H1 (cell line): Measurements from ENCODE around the gene NHSL2. TPM values are rescaled to one million over a fixed set of nuclear protein-coding genes. Genes with fewer than 3 reads are reported as not detected.

Experiments
- ASH2L ChIP-seq: fragments of 200-600, 300-600 bp; sonication (generic); IDR thresholded peaks from one replicate; pipeline ENCODE4 v1.7.1; 2017; ENCODE audit warnings: low read length
- CHD7 ChIP-seq: fragments of 300-600 bp; sonication (generic); IDR thresholded peaks from 2 replicates; pipeline ENCODE4 v1.7.1; 2012; ENCODE audit warnings: low read length, moderate library complexity, mild to moderate bottlenecking, inconsistent platforms; ENCODE audit not compliant: insufficient replicate concordance
- EP300 ChIP-seq, 2 experiments: IDR thresholded peaks; 1 replicate in 1 of 2; 2 replicates in 1 of 2; pipeline ENCODE4 v1.6.1; 2011 to 2012; ENCODE audit warnings: low read depth in 2 of 2, low read length in 2 of 2, mild to moderate bottlenecking in 2 of 2, borderline replicate concordance in 1 of 2, inconsistent platforms in 1 of 2, moderate library complexity in 1 of 2
- KDM4A ChIP-seq: IDR thresholded peaks from one replicate; pipeline ENCODE4 v1.7.1; 2012; ENCODE audit warnings: low read depth, mild to moderate bottlenecking, moderate library complexity, low read length, inconsistent platforms; ENCODE audit not compliant: severe bottlenecking
- MAX ChIP-seq: IDR thresholded peaks from 2 replicates; pipeline ENCODE4 v1.6.1; 2012; ENCODE audit warnings: inconsistent platforms
- NRF1 ChIP-seq: IDR thresholded peaks from 2 replicates; pipeline ENCODE4 v1.6.1; 2011; ENCODE audit warnings: mild to moderate bottlenecking, low read depth, low read length, improper control_type of control experiment
- RBBP5 ChIP-seq: IDR thresholded peaks from 2 replicates; pipeline ENCODE4 v1.7.1; 2012; ENCODE audit warnings: low read depth, mild to moderate bottlenecking, inconsistent platforms, low read length, moderate library complexity, borderline replicate concordance
- RFX5 ChIP-seq: IDR thresholded peaks from 2 replicates; pipeline ENCODE4 v1.6.1; 2011; ENCODE audit warnings: low read depth, low read length, improper control_type of control experiment, borderline replicate concordance
- TAF1 ChIP-seq: IDR thresholded peaks from 2 replicates; pipeline ENCODE4 v1.6.1; 2011; ENCODE audit warnings: mild to moderate bottlenecking, low read depth, low read length
- TAF7 ChIP-seq: optimal IDR thresholded peaks from 2 replicates; pipeline ENCODE3; 2011; ENCODE audit warnings: low read depth, mild to moderate bottlenecking, inconsistent platforms, low read length, moderate library complexity, borderline replicate concordance
- ZNF274 ChIP-seq: IDR thresholded peaks from 2 replicates; pipeline ENCODE4 v1.7.0; 2012; ENCODE audit warnings: low read length, borderline replicate concordance; ENCODE audit errors: extremely low read depth
- polyA plus RNA-seq, 7 experiments: library from polyadenylated mRNA; depleted of rRNA in 3 of 7; stranded (reverse) in 5 of 7; unstranded in 2 of 7; fragments of >200 nt in 5 of 7; fragments of 200-250 nt in 2 of 7; gene quantifications; 1 replicate in 5 of 7; 2 replicates in 1 of 7; 4 replicates in 1 of 7; pipeline versions ENCODE4 v1.2.1 to v1.2.3, GENCODE V29; 2011 to 2013; ENCODE audit warnings: missing spikeins in 2 of 7, mixed read lengths in 2 of 7
- total RNA-seq: library from RNA; stranded (reverse); fragmentation: NEBNext Ultra II Directional; extraction: Animal tissue kit (Norgen Biotek cat#: 25700); gene quantifications from 2 replicates; pipeline ENCODE4 v1.2.1, GENCODE V29; 2021

The NHSL2 gene
- total and polyA plus RNA-seq, 2 of the 8 experiments (the other 6 are each of a cell fraction or from before 2014, with no cell fraction given) = 3.7 to 7.2 TPM

GRCh38 chrX:71949844-71950445, 39.3 kb downstream of the NHSL2 start (continued):
- TF ChIP-seq CHD7 (no peak), TAF1 (no peak), RFX5 (no peak), MAX (no peak), RBBP5 (no peak), EP300 (IDR thresholded peaks at IDR 0.05; ENCODE audit: borderline replicate concordance in 1 of 2, low read depth in 2 of 2, low read length in 2 of 2) (no peak), TAF7 (no peak), ZNF274 (no peak), ASH2L (no peak), KDM4A (no peak), NRF1 (no peak)
